Right lobe of liver (tissue), 6 donors: ENCODE data around the gene RBFOX2. TPM values are rescaled to one million over a fixed set of nuclear protein-coding genes. Genes with fewer than 3 reads are reported as not detected.

Experiments used
- ATAC-seq, 4 donors: fragments of 200-7000 bp; cut with Tn5 transposase; one replicate each; pipeline ENCODE4 v1.9.1; 2020; ENCODE audit warnings: mild to moderate bottlenecking in 4 of 4, moderate library complexity in 4 of 4
- DNase-seq, 3 donors: peaks; one replicate each; pipeline ENCODE4 v3.0.0-alpha.2; 2020
- H3K27ac ChIP-seq, 3 donors: fragments of 200-600 bp; one replicate each; pipeline ENCODE4 v1.8.0; 2022
- H3K27me3 ChIP-seq, 2 donors: fragments of 200-600 bp; one replicate each; pipeline ENCODE4 v1.8.0; 2022
- H3K36me3 ChIP-seq, 4 donors: fragments of 200-600 bp; sonication (generic) in 1 of 4; one replicate each; pipeline versions ENCODE4 v1.5.1 to v1.8.0; 2017 to 2022; ENCODE audit warnings: control low read depth in 1 of 4
- H3K4me1 ChIP-seq, 4 donors: fragments of 200-600 bp; sonication (generic) in 1 of 4; one replicate each; pipeline versions ENCODE4 v1.5.1 to v1.8.0; 2017 to 2022; ENCODE audit warnings: control low read depth in 1 of 4
- H3K4me3 ChIP-seq, 3 donors: fragments of 200-600 bp; one replicate each; pipeline ENCODE4 v1.8.0; 2022
- H3K9me3 ChIP-seq, 4 donors: fragments of 200-600 bp; sonication (generic) in 1 of 4; one replicate each; pipeline versions ENCODE4 v1.5.1 to v1.8.0; 2017 to 2022; ENCODE audit warnings: control low read depth in 1 of 4
- CTCF ChIP-seq, 4 donors: fragments of 200-600 bp in 3 of 4; fragments of 450-650 bp in 1 of 4; IDR thresholded peaks; one replicate each; pipeline versions ENCODE4 v1.5.1 to v1.8.0; 2016 to 2022; ENCODE audit warnings: antibody characterized with exemption in 4 of 4, mild to moderate bottlenecking in 2 of 4
- POLR2A ChIP-seq: fragments of 450-650 bp; IDR thresholded peaks from one replicate; pipeline ENCODE4 v1.6.1; 2017; ENCODE audit warnings: antibody characterized with exemption, mild to moderate bottlenecking
- WGBS: methylation state at CpG from one replicate; pipeline ENCODE4 v1.1.6; 2018; ENCODE audit warnings: low coverage, low lambda C conversion rate; ENCODE audit not compliant: insufficient coverage; ENCODE audit errors: missing lambda C conversion rate; 5-methylcytosine and 5-hydroxymethylcytosine counted together
- intact Hi-C, 2 donors: fragments of 100-400 bp; cut with DNase I; formaldehyde crosslinking; loops; one replicate each; pipeline versions ENCODE4 v1.11.2 to v1.14.1; 2022
- total RNA-seq, 6 experiments: library from RNA; depleted of rRNA in 2 of 6; stranded (reverse); fragments of >200 nt in 2 of 6; fragmentation: NEBNext Ultra II Directional in 3 of 6; extraction: Animal tissue kit (Norgen Biotek cat#: 25700) in 3 of 6; gene quantifications; one replicate each; pipeline versions ENCODE4 v1.1.0 to v1.2.4, GENCODE V29; 2016 to 2023
- donor health status: DM: no; HTN: yes; CAD: no.
- donor health status: DM: no; HTN: no; CAD: no.
- donor health status: DM: no; HTN: no; CAD: no.
- donor health status: DM: no; HTN: yes; CAD: no.
- donor health status: DM: no; HTN: yes; CAD: no.

Gene RBFOX2
- total RNA-seq, 6 experiments from 2014 or later = 23.9 to 36.5 (median 29.5) TPM

- Histone ChIP-seq H3K36me3 (no peaks in the 10 kb centered on the region), H3K27ac (no peak overlapping the region), H3K9me3 (no peaks in the 10 kb centered on the region), H3K27me3 (no peaks in the 10 kb centered on the region), H3K4me3 (no peak overlapping the region), H3K4me1 (peaks cover 0 to 32% (median 0%) of the 10 kb centered on the region in 4 donors)
- TF ChIP-seq CTCF (IDR thresholded peaks at IDR 0.05) = no peak
- no peak for TF ChIP-seq POLR2A
- no peak for DNase-seq
- 100% methylated on average over 1 of the region's 1 CpG for WGBS
- ATAC-seq = no peak
- intact Hi-C loops = no loop called here
These were observed 46.7 kb downstream of the RBFOX2 start for GRCh38 chr22:35981900-35982299.

GRCh38 chr22:35978889-35979288 is 49.7 kb downstream of the RBFOX2 start:
- H3K9me3 ChIP-seq = no peaks in the 10 kb centered on the region
- no peak for DNase-seq
- TF ChIP-seq POLR2A (no peak), CTCF (IDR thresholded peaks at IDR 0.05) (no peak)

GRCh38 chr22:35978201-35978600 is 50.4 kb downstream of the RBFOX2 start:
- no peak for ATAC-seq
- H3K36me3 ChIP-seq = no peaks in the 10 kb centered on the region
- no peaks in the 10 kb centered on the region for H3K27me3 ChIP-seq
- H3K9me3 ChIP-seq = no peaks in the 10 kb centered on the region
- H3K4me3 ChIP-seq = no peak overlapping the region
- TF ChIP-seq POLR2A (no peak), CTCF (IDR thresholded peaks at IDR 0.05) (no peak)
- peaks cover 0 to 35% (median 9%) of the 10 kb centered on the region in 4 donors for H3K4me1 ChIP-seq
- no peak overlapping the region for H3K27ac ChIP-seq
- no peak for DNase-seq
- intact Hi-C loops = no loop called here
- WGBS = 90% methylated on average over 1 of the region's 1 CpG

More at GRCh38 chr22:35978889-35979288, 49.7 kb downstream of the RBFOX2 start:
- no peaks in the 10 kb centered on the region for H3K27me3 ChIP-seq
- ATAC-seq = no peak
- no peak overlapping the region for H3K27ac ChIP-seq
- peaks cover 0 to 29% (median 5%) of the 10 kb centered on the region in 4 donors for H3K4me1 ChIP-seq
- no peak overlapping the region for H3K4me3 ChIP-seq
- intact Hi-C loops = no loop called here
- H3K36me3 ChIP-seq = no peaks in the 10 kb centered on the region
- WGBS = 92% methylated on average over 5 of the region's 5 CpGs

- no peak for DNase-seq
- intact Hi-C loops = no loop called here
- H3K4me1 ChIP-seq = peaks cover 0 to 36% (median 13%) of the 10 kb centered on the region in 4 donors
- ATAC-seq = no peak
- WGBS = 75% methylated on average over 2 of the region's 2 CpGs
- H3K27me3 ChIP-seq = no peaks in the 10 kb centered on the region
- no peak for TF ChIP-seq POLR2A
- H3K9me3 ChIP-seq = no peaks in the 10 kb centered on the region
- no peak overlapping the region for H3K27ac ChIP-seq
- no peaks in the 10 kb centered on the region for H3K36me3 ChIP-seq
- H3K4me3 ChIP-seq = no peak overlapping the region
These were observed 51.5 kb downstream of the RBFOX2 start for GRCh38 chr22:35977136-35977535.

- intact Hi-C loops = no loop called here
- no peak for TF ChIP-seq POLR2A
- TF ChIP-seq CTCF (IDR thresholded peaks at IDR 0.05) = no peak
- WGBS = 100% methylated on average over 1 of the region's 1 CpG
- no peak overlapping the region for H3K4me3 ChIP-seq
- no peak for DNase-seq
- no peaks in the 10 kb centered on the region for H3K9me3 ChIP-seq
- ATAC-seq = peak; percentile 14 to 36 (median 31)
- H3K36me3 ChIP-seq = no peaks in the 10 kb centered on the region
- H3K27ac ChIP-seq = peak overlapping the region; percentile 30 to 62 (median 60)
- peaks cover 0 to 40% (median 16%) of the 10 kb centered on the region in 4 donors for H3K4me1 ChIP-seq
- no peaks in the 10 kb centered on the region for H3K27me3 ChIP-seq
These were observed 55.2 kb downstream of the RBFOX2 start for GRCh38 chr22:35973388-35973787.
